WTC11 (cell line): ENCODE data around the gene YLPM1. TPM values are rescaled to one million over a fixed set of nuclear protein-coding genes. Genes with fewer than 3 reads are reported as not detected.

ENCODE experiments used
- ATAC-seq: fragments of 200-7000 bp; cut with Tn5 transposase; 2 replicates; pipeline ENCODE4 v1.10.0; 2021; ENCODE audit warnings: mild to moderate bottlenecking, moderate library complexity
- CTCF ChIA-PET: fragments of 300-600 bp; sonication (Branson Sonifier 250); formaldehyde crosslinking; loops from one replicate; lab custom pipeline; 2021; ENCODE audit warnings: antibody characterized with exemption; lab: Charles Lee
- POLR2A ChIA-PET: fragments of 350-600 bp; sonication (Branson Sonifier 250); formaldehyde crosslinking; loops from one replicate; lab custom pipeline; 2021; ENCODE audit warnings: antibody characterized with exemption; lab: Charles Lee
- DNase-seq: peaks from one replicate; pipeline ENCODE4 v3.0.0; 2021; ENCODE audit warnings: low spot score
- H3K27ac Mint-ChIP-seq: 2 replicates; pipeline ENCODE4 v1.8.0; 2021; ENCODE audit warnings: mixed read lengths
- H3K27me3 Mint-ChIP-seq: 2 replicates; pipeline ENCODE4 v1.8.0; 2021; ENCODE audit warnings: low read depth, mild to moderate bottlenecking, moderate library complexity, mixed read lengths
- H3K36me3 Mint-ChIP-seq: 2 replicates; pipeline ENCODE4 v1.8.0; 2021; ENCODE audit warnings: mixed read lengths
- H3K4me1 Mint-ChIP-seq: 2 replicates; pipeline ENCODE4 v1.8.0; 2022; ENCODE audit warnings: mixed read lengths
- H3K4me3 Mint-ChIP-seq: 2 replicates; pipeline ENCODE4 v1.8.0; 2021; ENCODE audit warnings: mild to moderate bottlenecking, moderate library complexity, mixed read lengths
- H3K9me3 Mint-ChIP-seq: 2 replicates; pipeline ENCODE4 v1.8.0; 2021; ENCODE audit warnings: mixed read lengths
- CBFB ChIP-seq: sonication (generic); formaldehyde crosslinking; IDR thresholded peaks from 2 replicates; pipeline ENCODE4 v1.8.1; 2022; ENCODE audit warnings: mild to moderate bottlenecking, low read depth, missing genetic modification reagents
- CREB1 ChIP-seq: sonication (generic); formaldehyde crosslinking; IDR thresholded peaks from 2 replicates; pipeline ENCODE4 v1.8.0; 2023; ENCODE audit warnings: mild to moderate bottlenecking, missing genetic modification reagents
- CREM ChIP-seq: sonication (generic); formaldehyde crosslinking; IDR thresholded peaks from 2 replicates; pipeline ENCODE4 v1.8.1; 2022; ENCODE audit warnings: mild to moderate bottlenecking, missing genetic modification reagents, moderate library complexity
- ELF4 ChIP-seq: sonication (generic); formaldehyde crosslinking; IDR thresholded peaks from 2 replicates; pipeline ENCODE4 v1.8.1; 2022; ENCODE audit warnings: low read depth, mild to moderate bottlenecking, moderate library complexity, missing genetic modification reagents
- EMX1 ChIP-seq: fragments of 250-450 bp; sonication (Bioruptor Pico); IDR thresholded peaks from 2 replicates; pipeline ENCODE4 v1.8.0; 2021; ENCODE audit warnings: mild to moderate bottlenecking
- ETV6 ChIP-seq: sonication (generic); formaldehyde crosslinking; IDR thresholded peaks from 2 replicates; pipeline ENCODE4 v1.8.1; 2022; ENCODE audit warnings: mild to moderate bottlenecking, missing genetic modification reagents
- GRHL2 ChIP-seq: fragments of 250-450 bp; sonication (Bioruptor Pico); IDR thresholded peaks from 2 replicates; pipeline ENCODE4 v1.8.0; 2022; ENCODE audit warnings: mild to moderate bottlenecking, moderate library complexity; ENCODE audit not compliant: insufficient replicate concordance, severe bottlenecking
- GTF2I ChIP-seq: fragments of 250-450 bp; sonication (Bioruptor Pico); conservative IDR thresholded peaks from 2 replicates; pipeline ENCODE4 v1.4.0; 2021; ENCODE audit warnings: mild to moderate bottlenecking
- HMGA2 ChIP-seq: fragments of 250-450 bp; sonication (Bioruptor Pico); IDR thresholded peaks from 2 replicates; pipeline ENCODE4 v1.4.0; 2021; ENCODE audit warnings: mild to moderate bottlenecking, moderate library complexity
- MYBL2 ChIP-seq: sonication (generic); formaldehyde crosslinking; IDR thresholded peaks from 2 replicates; pipeline ENCODE4 v1.8.1; 2023; ENCODE audit warnings: mild to moderate bottlenecking, moderate library complexity, missing genetic modification reagents
- NR1H2 ChIP-seq: sonication (generic); formaldehyde crosslinking; IDR thresholded peaks from 2 replicates; pipeline ENCODE4 v1.9.0; 2021; ENCODE audit warnings: mild to moderate bottlenecking, moderate library complexity, missing genetic modification reagents
- NR3C1 ChIP-seq: sonication (generic); formaldehyde crosslinking; conservative IDR thresholded peaks from 2 replicates; pipeline ENCODE4 v1.8.1; 2023; ENCODE audit warnings: low read depth, mild to moderate bottlenecking, missing genetic modification reagents
- SOX15 ChIP-seq: fragments of 250-450 bp; sonication (Bioruptor Pico); IDR thresholded peaks from 2 replicates; pipeline ENCODE4 v1.9.0; 2021; ENCODE audit warnings: mild to moderate bottlenecking
- TP53 ChIP-seq: sonication (generic); formaldehyde crosslinking; IDR thresholded peaks from 2 replicates; pipeline ENCODE4 v1.8.1; 2023; ENCODE audit warnings: mild to moderate bottlenecking, missing genetic modification reagents
- ZBTB21 ChIP-seq: sonication (generic); formaldehyde crosslinking; IDR thresholded peaks from 2 replicates; pipeline ENCODE4 v1.8.1; 2023; ENCODE audit warnings: mild to moderate bottlenecking, missing genetic modification reagents, borderline replicate concordance
- ZNF317 ChIP-seq: sonication (generic); formaldehyde crosslinking; IDR thresholded peaks from 2 replicates; pipeline ENCODE4 v1.8.1; 2023; ENCODE audit warnings: low read depth, mild to moderate bottlenecking, moderate library complexity, missing genetic modification reagents, borderline replicate concordance
- ZNF396 ChIP-seq: fragments of 250-450 bp; sonication (Bioruptor Pico); IDR thresholded peaks from 2 replicates; pipeline ENCODE4 v1.8.0; 2021; ENCODE audit warnings: mild to moderate bottlenecking, moderate library complexity, borderline replicate concordance
- ZNF671 ChIP-seq: fragments of 250-450 bp; sonication (Bioruptor Pico); IDR thresholded peaks from 2 replicates; pipeline ENCODE4 v1.8.0; 2021; ENCODE audit warnings: mild to moderate bottlenecking
- total RNA-seq: library from RNA; stranded (reverse); gene quantifications from 3 replicates; pipeline ENCODE4 v1.2.3, GENCODE V29; 2021
- TF ChIP-seq, protein P1 (sequence below): sonication (generic); formaldehyde crosslinking; IDR thresholded peaks from 2 replicates; pipeline ENCODE4 v1.8.0; 2023; ENCODE audit warnings: missing genetic modification reagents
- TF ChIP-seq, protein P2 (sequence below): sonication (generic); formaldehyde crosslinking; IDR thresholded peaks from 2 replicates; pipeline ENCODE4 v1.8.1; 2022; ENCODE audit warnings: mild to moderate bottlenecking, moderate library complexity, missing genetic modification reagents
- TF ChIP-seq, protein P3 (sequence below): fragments of 250-450 bp; sonication (Bioruptor Pico); IDR thresholded peaks from 2 replicates; pipeline ENCODE4 v1.9.0; 2021; ENCODE audit warnings: mild to moderate bottlenecking
- TF ChIP-seq, protein P4 (sequence below): sonication (generic); formaldehyde crosslinking; IDR thresholded peaks from 2 replicates; pipeline ENCODE4 v1.8.1; 2023; ENCODE audit warnings: mild to moderate bottlenecking, missing genetic modification reagents, moderate library complexity
- TF ChIP-seq, protein P5 (sequence below): sonication (generic); formaldehyde crosslinking; IDR thresholded peaks from 2 replicates; pipeline ENCODE4 v1.8.1; 2022; ENCODE audit warnings: missing genetic modification reagents, borderline replicate concordance
- TF ChIP-seq, protein P6 (sequence below): fragments of 250-450 bp; sonication (Bioruptor Pico); IDR thresholded peaks from 2 replicates; pipeline ENCODE4 v1.8.0; 2021; ENCODE audit warnings: mild to moderate bottlenecking
- TF ChIP-seq, protein P7 (sequence below): sonication (generic); formaldehyde crosslinking; IDR thresholded peaks from 2 replicates; pipeline ENCODE4 v1.8.1; 2022; ENCODE audit warnings: low read depth, missing genetic modification reagents, borderline replicate concordance

YLPM1 gene
- total RNA-seq, 1 experiment from 2014 or later: 66.6 TPM

DNA sequence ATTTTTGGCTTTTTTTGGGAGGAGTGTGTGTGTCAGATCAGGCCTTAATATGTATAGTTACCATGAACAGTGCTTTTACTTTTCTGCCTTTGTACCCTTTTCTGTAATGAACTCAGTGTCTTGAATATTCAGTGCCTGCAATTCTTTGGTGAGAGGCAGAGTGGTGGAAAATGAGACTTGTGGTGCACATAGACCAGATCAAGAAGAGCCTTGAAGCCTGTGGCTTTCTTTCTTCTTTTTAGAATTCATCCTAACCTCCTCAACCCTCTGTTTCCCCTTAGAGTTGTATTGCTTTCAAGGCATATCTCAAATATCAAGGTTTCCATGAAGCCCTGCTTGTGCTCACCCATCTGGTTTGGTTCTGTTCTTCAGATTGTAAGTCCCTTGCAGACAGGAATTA, 2.6 kb downstream of the YLPM1 start (continued):
- TF ChIP-seq, protein P1, sequence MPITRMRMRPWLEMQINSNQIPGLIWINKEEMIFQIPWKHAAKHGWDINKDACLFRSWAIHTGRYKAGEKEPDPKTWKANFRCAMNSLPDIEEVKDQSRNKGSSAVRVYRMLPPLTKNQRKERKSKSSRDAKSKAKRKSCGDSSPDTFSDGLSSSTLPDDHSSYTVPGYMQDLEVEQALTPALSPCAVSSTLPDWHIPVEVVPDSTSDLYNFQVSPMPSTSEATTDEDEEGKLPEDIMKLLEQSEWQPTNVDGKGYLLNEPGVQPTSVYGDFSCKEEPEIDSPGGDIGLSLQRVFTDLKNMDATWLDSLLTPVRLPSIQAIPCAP (CRISPR knock-in tag): no peak
- TF ChIP-seq ELF4 (no peak), ZNF396 (CRISPR knock-in tag) (no peak), ETV6 (CRISPR knock-in tag) (no peak), CBFB (CRISPR knock-in tag) (no peak), CREM (CRISPR knock-in tag) (no peak), ZBTB21 (CRISPR knock-in tag) (no peak), SOX15 (no peak), TP53 (CRISPR knock-in tag) (no peak)
- TF ChIP-seq, protein P2, sequence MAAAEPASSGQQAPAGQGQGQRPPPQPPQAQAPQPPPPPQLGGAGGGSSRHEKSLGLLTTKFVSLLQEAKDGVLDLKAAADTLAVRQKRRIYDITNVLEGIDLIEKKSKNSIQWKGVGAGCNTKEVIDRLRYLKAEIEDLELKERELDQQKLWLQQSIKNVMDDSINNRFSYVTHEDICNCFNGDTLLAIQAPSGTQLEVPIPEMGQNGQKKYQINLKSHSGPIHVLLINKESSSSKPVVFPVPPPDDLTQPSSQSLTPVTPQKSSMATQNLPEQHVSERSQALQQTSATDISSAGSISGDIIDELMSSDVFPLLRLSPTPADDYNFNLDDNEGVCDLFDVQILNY (CRISPR knock-in tag): no peak

DNA sequence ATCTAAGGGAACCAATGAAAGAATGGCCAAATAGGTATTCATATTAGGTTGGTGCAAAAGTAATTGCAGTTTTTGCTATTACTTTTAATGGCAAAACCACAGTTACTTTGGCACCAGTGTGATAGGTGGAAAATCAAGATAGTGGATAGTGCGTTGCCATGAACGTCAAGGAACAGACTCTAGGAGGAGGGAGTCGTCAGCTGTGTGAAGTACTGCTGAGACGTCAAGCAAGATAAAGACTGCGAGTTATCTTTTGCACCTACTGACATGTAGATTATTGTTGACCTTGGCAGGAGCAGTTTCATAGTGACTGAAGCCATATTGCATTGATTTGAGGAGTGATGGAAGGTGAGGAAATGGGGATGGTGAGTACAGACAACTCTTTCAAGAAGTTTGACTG, 8.3 kb downstream of the YLPM1 start:
- ATAC-seq (no peak), DNase-seq (no peak)
- Mint-ChIP-seq H3K27me3 (no peaks in the 10 kb centered on the region; the same call in 1 of the 2 replicates), H3K27ac (peak overlapping the region; percentile 14; the same call in 1 of the 2 replicates), H3K36me3 (peaks cover 7% of the 10 kb centered on the region), H3K4me3 (no peak overlapping the region), H3K9me3 (no peaks in the 10 kb centered on the region), H3K4me1 (peaks cover 11% of the 10 kb centered on the region)
- ChIA-PET POLR2A (no interaction called here), CTCF (no interaction called here)
- TF ChIP-seq NR3C1 (CRISPR knock-in tag) (no peak), GTF2I (no peak), EMX1 (CRISPR knock-in tag) (no peak), ZNF317 (CRISPR knock-in tag) (no peak), HMGA2 (CRISPR knock-in tag) (no peak), ELF4 (no peak), CREB1 (CRISPR knock-in tag) (no peak), NR1H2 (no peak), ZNF671 (no peak), MYBL2 (CRISPR knock-in tag) (no peak), TP53 (CRISPR knock-in tag) (no peak), GRHL2 (CRISPR knock-in tag) (no peak)
- TF ChIP-seq, protein P3, sequence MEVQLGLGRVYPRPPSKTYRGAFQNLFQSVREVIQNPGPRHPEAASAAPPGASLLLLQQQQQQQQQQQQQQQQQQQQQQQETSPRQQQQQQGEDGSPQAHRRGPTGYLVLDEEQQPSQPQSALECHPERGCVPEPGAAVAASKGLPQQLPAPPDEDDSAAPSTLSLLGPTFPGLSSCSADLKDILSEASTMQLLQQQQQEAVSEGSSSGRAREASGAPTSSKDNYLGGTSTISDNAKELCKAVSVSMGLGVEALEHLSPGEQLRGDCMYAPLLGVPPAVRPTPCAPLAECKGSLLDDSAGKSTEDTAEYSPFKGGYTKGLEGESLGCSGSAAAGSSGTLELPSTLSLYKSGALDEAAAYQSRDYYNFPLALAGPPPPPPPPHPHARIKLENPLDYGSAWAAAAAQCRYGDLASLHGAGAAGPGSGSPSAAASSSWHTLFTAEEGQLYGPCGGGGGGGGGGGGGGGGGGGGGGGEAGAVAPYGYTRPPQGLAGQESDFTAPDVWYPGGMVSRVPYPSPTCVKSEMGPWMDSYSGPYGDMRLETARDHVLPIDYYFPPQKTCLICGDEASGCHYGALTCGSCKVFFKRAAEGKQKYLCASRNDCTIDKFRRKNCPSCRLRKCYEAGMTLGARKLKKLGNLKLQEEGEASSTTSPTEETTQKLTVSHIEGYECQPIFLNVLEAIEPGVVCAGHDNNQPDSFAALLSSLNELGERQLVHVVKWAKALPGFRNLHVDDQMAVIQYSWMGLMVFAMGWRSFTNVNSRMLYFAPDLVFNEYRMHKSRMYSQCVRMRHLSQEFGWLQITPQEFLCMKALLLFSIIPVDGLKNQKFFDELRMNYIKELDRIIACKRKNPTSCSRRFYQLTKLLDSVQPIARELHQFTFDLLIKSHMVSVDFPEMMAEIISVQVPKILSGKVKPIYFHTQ: no peak
- TF ChIP-seq, protein P4, sequence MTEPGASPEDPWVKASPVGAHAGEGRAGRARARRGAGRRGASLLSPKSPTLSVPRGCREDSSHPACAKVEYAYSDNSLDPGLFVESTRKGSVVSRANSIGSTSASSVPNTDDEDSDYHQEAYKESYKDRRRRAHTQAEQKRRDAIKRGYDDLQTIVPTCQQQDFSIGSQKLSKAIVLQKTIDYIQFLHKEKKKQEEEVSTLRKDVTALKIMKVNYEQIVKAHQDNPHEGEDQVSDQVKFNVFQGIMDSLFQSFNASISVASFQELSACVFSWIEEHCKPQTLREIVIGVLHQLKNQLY (CRISPR knock-in tag): no peak
- TF ChIP-seq, protein P5, sequence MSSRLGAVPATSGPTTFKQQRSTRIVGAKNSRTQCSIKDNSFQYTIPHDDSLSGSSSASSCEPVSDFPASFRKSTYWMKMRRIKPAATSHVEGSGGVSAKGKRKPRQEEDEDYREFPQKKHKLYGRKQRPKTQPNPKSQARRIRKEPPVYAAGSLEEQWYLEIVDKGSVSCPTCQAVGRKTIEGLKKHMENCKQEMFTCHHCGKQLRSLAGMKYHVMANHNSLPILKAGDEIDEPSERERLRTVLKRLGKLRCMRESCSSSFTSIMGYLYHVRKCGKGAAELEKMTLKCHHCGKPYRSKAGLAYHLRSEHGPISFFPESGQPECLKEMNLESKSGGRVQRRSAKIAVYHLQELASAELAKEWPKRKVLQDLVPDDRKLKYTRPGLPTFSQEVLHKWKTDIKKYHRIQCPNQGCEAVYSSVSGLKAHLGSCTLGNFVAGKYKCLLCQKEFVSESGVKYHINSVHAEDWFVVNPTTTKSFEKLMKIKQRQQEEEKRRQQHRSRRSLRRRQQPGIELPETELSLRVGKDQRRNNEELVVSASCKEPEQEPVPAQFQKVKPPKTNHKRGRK (CRISPR knock-in tag): no peak
- TF ChIP-seq, protein P6, sequence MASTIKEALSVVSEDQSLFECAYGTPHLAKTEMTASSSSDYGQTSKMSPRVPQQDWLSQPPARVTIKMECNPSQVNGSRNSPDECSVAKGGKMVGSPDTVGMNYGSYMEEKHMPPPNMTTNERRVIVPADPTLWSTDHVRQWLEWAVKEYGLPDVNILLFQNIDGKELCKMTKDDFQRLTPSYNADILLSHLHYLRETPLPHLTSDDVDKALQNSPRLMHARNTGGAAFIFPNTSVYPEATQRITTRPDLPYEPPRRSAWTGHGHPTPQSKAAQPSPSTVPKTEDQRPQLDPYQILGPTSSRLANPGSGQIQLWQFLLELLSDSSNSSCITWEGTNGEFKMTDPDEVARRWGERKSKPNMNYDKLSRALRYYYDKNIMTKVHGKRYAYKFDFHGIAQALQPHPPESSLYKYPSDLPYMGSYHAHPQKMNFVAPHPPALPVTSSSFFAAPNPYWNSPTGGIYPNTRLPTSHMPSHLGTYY (CRISPR knock-in tag): no peak
- TF ChIP-seq, protein P7, sequence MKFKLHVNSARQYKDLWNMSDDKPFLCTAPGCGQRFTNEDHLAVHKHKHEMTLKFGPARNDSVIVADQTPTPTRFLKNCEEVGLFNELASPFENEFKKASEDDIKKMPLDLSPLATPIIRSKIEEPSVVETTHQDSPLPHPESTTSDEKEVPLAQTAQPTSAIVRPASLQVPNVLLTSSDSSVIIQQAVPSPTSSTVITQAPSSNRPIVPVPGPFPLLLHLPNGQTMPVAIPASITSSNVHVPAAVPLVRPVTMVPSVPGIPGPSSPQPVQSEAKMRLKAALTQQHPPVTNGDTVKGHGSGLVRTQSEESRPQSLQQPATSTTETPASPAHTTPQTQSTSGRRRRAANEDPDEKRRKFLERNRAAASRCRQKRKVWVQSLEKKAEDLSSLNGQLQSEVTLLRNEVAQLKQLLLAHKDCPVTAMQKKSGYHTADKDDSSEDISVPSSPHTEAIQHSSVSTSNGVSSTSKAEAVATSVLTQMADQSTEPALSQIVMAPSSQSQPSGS (CRISPR knock-in tag): no peak
